HCT116 (cell line): Measurements from ENCODE around the gene IGSF9B. TPM values are rescaled to one million over a fixed set of nuclear protein-coding genes. Genes with fewer than 3 reads are reported as not detected.

Source experiments
- ATAC-seq: fragments of 200-7000 bp; cut with Tn5 transposase; 2 replicates; pipeline ENCODE4 v1.9.1; 2020; ENCODE audit warnings: mild to moderate bottlenecking, moderate library complexity
- BruUV-seq: library from RNA; stranded (reverse); fragments of 400-500 nt; replicated peaks from 2 replicates; lab custom pipeline; 2021; lab: Mats Ljungman, UMichigan
- CTCF ChIA-PET: fragments of 300-600 bp; sonication (Branson Sonifier 250); formaldehyde crosslinking; loops from one replicate; lab custom pipeline; 2021; ENCODE audit warnings: antibody characterized with exemption; lab: Charles Lee
- POLR2A ChIA-PET: fragments of 300-600, 350-600 bp; sonication (Branson Sonifier 250); formaldehyde crosslinking; loops from one replicate; lab custom pipeline; 2021; ENCODE audit warnings: antibody characterized with exemption; lab: Charles Lee
- RAD21 ChIA-PET, 2 experiments: fragments of 300-600 bp; sonication (Branson Sonifier 250); formaldehyde crosslinking; loops; one replicate each; lab custom pipeline; 2023; ENCODE audit warnings: low total read pairs in 2 of 2; ENCODE audit not compliant: uncharacterized antibody in 2 of 2, unreplicated experiment in 2 of 2, low non-redundant PET in 1 of 2; lab: Charles Lee
- DNase-seq: peaks from one replicate; pipeline ENCODE4 v3.0.0-alpha.2; 2010; ENCODE audit warnings: low read depth, low spot score
- H2AFZ ChIP-seq: fragments of 200-600 bp; shearing (Covaris generic), sonication (generic); 2 replicates; pipeline ENCODE4 v1.6.1; 2017; ENCODE audit warnings: low read depth, mixed run types, mixed read lengths, antibody characterized with exemption, low read length; ENCODE audit not compliant: poor library complexity, severe bottlenecking
- H3K27ac ChIP-seq: 2 replicates; pipeline ENCODE4 v1.5.1; 2012; ENCODE audit warnings: low read depth, low read length
- H3K27me3 ChIP-seq: fragments of 200-600 bp; sonication (generic); 2 replicates; pipeline ENCODE4 v1.6.1; 2016; ENCODE audit warnings: mixed run types, low read length, mixed read lengths; ENCODE audit not compliant: insufficient read depth
- H3K36me3 ChIP-seq, 2 experiments: fragments of 200-500 bp in 1 of 2; fragments of 200-600 bp in 1 of 2; sonication (Bioruptor generic) in 1 of 2; sonication (generic) in 1 of 2; 2 replicates each; pipeline versions ENCODE4 v1.5.1 to v1.6.1; 2014 to 2016; ENCODE audit warnings: low read length in 2 of 2, inconsistent platforms in 1 of 2, mixed read lengths in 1 of 2, mixed run types in 1 of 2; ENCODE audit not compliant: insufficient read depth in 2 of 2, control insufficient read depth in 1 of 2
- H3K4me1 ChIP-seq, 2 experiments: fragments of 200-600 bp in 1 of 2; sonication (generic) in 1 of 2; 2 replicates each; pipeline versions ENCODE4 v1.5.1 to v1.6.1; 2012 to 2017; ENCODE audit warnings: low read length in 2 of 2, inconsistent platforms in 1 of 2, mild to moderate bottlenecking in 1 of 2, mixed read lengths in 1 of 2, mixed run types in 1 of 2, moderate library complexity in 1 of 2; ENCODE audit not compliant: insufficient read depth in 2 of 2, control insufficient read depth in 1 of 2
- H3K4me2 ChIP-seq: fragments of 200-600 bp; sonication (generic); 2 replicates; pipeline ENCODE4 v1.6.1; 2017; ENCODE audit warnings: mixed run types, low read length, mixed read lengths
- H3K4me3 ChIP-seq, 2 experiments: fragments of 200-600 bp in 1 of 2; sonication (generic) in 1 of 2; replicated peaks in 1 of 2; 2 replicates each; pipeline ENCODE4 v1.5.1; 2011 to 2016; ENCODE audit warnings: low read length in 2 of 2, control low read depth in 1 of 2, low read depth in 1 of 2, mild to moderate bottlenecking in 1 of 2, mixed read lengths in 1 of 2, mixed run types in 1 of 2
- H3K79me2 ChIP-seq: fragments of 200-600 bp; sonication (generic); 2 replicates; pipeline ENCODE4 v1.6.1; 2017; ENCODE audit warnings: mild to moderate bottlenecking, mixed run types, low read length, moderate library complexity, mixed read lengths; ENCODE audit not compliant: insufficient read depth
- H3K9ac ChIP-seq: fragments of 200-600 bp; sonication (generic); 2 replicates; pipeline ENCODE4 v1.6.1; 2016; ENCODE audit warnings: low read length, mixed read lengths
- H3K9me2 ChIP-seq: fragments of 200-600 bp; sonication (generic), shearing (Covaris generic); 2 replicates; pipeline ENCODE4 v1.6.1; 2017; ENCODE audit warnings: mixed run types, mild to moderate bottlenecking, moderate library complexity; ENCODE audit not compliant: insufficient read depth
- H3K9me3 ChIP-seq, 2 experiments: fragments of 200-500 bp in 1 of 2; fragments of 200-600 bp in 1 of 2; sonication (Bioruptor generic) in 1 of 2; sonication (generic) in 1 of 2; 2 replicates each; pipeline ENCODE4 v1.6.1; 2014 to 2017; ENCODE audit warnings: low read length in 2 of 2, mixed read lengths in 2 of 2, inconsistent platforms in 1 of 2, low read depth in 1 of 2, mild to moderate bottlenecking in 1 of 2, mixed run types in 1 of 2, moderate library complexity in 1 of 2; ENCODE audit not compliant: control insufficient read depth in 1 of 2, insufficient read depth in 1 of 2
- H4K20me1 ChIP-seq: fragments of 200-600 bp; sonication (generic), shearing (Covaris generic); 2 replicates; pipeline ENCODE4 v1.6.1; 2017; ENCODE audit warnings: mixed run types, mild to moderate bottlenecking, moderate library complexity; ENCODE audit not compliant: insufficient read depth
- CEBPB ChIP-seq: IDR thresholded peaks from 2 replicates; pipeline ENCODE4 v1.6.1; 2012; ENCODE audit warnings: low read depth
- EGR1 ChIP-seq: IDR thresholded peaks from 2 replicates; pipeline ENCODE4 v1.6.1; 2012; ENCODE audit warnings: low read depth
- EZH2 ChIP-seq: fragments of 200-600 bp; sonication (generic); IDR thresholded peaks from 2 replicates; pipeline ENCODE4 v1.6.1; 2017; ENCODE audit warnings: antibody characterized with exemption, mixed run types
- EZH2phosphoT487 ChIP-seq: fragments of 200-600 bp; IDR thresholded peaks from 2 replicates; pipeline ENCODE4 v1.6.1; 2018; ENCODE audit warnings: antibody characterized with exemption, borderline replicate concordance
- FOSL1 ChIP-seq: IDR thresholded peaks from 2 replicates; pipeline ENCODE4 v1.6.1; 2012; ENCODE audit warnings: low read depth
- POLR2A ChIP-seq: IDR thresholded peaks from 2 replicates; pipeline ENCODE4 v1.7.0; 2011; ENCODE audit warnings: borderline replicate concordance; ENCODE audit not compliant: insufficient read depth, insufficient read length; ENCODE audit errors: extremely low read depth
- POLR2AphosphoS5 ChIP-seq: IDR thresholded peaks from 2 replicates; pipeline ENCODE4 v1.6.1; 2011; ENCODE audit warnings: mild to moderate bottlenecking, low read depth, low read length, moderate library complexity
- SP1 ChIP-seq: IDR thresholded peaks from 2 replicates; pipeline ENCODE4 v1.6.1; 2012; ENCODE audit warnings: low read depth
- SRF ChIP-seq: IDR thresholded peaks from 2 replicates; pipeline ENCODE4 v1.6.1; 2012; ENCODE audit warnings: low read depth
- ZFX ChIP-seq: fragments of 450-650 bp; IDR thresholded peaks from 2 replicates; pipeline ENCODE4 v1.6.1; 2017
- ZNF274 ChIP-seq: fragments of 200-500 bp; sonication (Bioruptor generic); IDR thresholded peaks from 2 replicates; pipeline ENCODE4 v1.6.1; 2014; ENCODE audit warnings: mild to moderate bottlenecking, low read depth, low read length, inconsistent platforms
- intact Hi-C: fragments of 100-400 bp; cut with micrococcal nuclease; formaldehyde crosslinking; loops from 2 replicates; pipeline ENCODE4 v1.10.0; 2022
- total RNA-seq: library from RNA; stranded (reverse); gene quantifications from one replicate; pipeline ENCODE4 v1.2.1, GENCODE V29; 2021; ENCODE audit not compliant: unreplicated experiment
- TF ChIP-seq, protein P1 (sequence below): IDR thresholded peaks from 2 replicates; pipeline ENCODE4 v1.6.1; 2012
- TF ChIP-seq, protein P2 (sequence below): IDR thresholded peaks from 2 replicates; pipeline ENCODE4 v1.6.1; 2011; ENCODE audit warnings: mild to moderate bottlenecking, low read length, moderate library complexity; ENCODE audit not compliant: insufficient replicate concordance; ENCODE audit errors: extremely low read depth

The IGSF9B gene
- total RNA-seq, 1 experiment from 2014 or later: 12.4 TPM

DNA sequence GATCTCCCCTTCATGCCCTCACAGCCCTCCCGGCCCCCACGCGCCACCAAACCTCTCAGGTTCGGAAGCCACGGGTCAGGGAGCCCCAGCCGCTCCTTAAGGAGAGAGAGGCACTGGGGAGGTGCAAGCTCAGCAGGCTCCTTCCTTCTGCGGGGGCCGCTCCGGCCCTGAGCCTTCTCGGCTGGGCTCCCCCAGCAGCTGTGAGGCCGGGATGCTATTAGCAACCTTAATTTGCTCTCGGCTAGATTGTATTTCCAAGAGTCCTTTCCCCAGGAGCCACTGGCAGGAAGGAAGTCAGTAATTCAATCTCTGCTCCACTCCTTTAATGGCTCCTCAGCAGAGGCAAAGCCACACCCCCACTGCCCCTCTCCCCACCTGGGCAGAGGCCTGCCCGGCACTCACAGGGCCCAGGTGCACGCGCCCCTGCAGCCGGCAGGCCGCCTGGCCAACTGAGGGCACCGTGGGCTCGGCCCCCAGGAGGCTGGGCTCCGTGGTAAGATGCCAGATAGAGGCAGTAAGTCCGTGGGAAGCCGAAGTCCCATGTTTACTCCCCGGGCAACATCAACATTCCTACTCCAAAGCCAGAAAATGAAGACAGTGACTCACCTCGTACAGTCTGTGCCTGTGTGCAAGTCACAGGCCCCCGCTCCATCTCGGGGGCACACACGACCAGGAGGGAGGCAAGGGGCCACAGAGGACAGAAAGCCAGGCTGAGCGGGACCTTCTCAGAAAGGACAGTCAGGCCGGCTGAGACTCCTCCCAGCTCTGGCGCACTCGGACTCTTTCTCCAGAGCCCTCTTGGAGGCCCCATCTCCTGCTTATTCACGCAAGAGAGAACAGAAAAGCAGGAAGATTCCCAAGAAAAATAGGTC lies 5.2 kb downstream of the IGSF9B start:
- H3K9ac ChIP-seq: no peak overlapping the region
- no peaks in the 10 kb centered on the region for H4K20me1 ChIP-seq
- ATAC-seq: no peak
- no peaks in the 10 kb centered on the region; a peak in 1 of 4 replicates for H3K36me3 ChIP-seq
- H3K27ac ChIP-seq: no peak overlapping the region
- POLR2A ChIA-PET: no interaction called here
- CTCF ChIA-PET: no interaction called here
- H3K9me2 ChIP-seq: no peaks in the 10 kb centered on the region
- no peak overlapping the region for H3K4me3 ChIP-seq
- RAD21 ChIA-PET: no interaction called here
- peaks cover 0 to 22% of the 10 kb centered on the region in 2 experiments; a peak in 2 of 4 replicates for H3K4me1 ChIP-seq
- H2AFZ ChIP-seq: no peak overlapping the region
- DNase-seq: no peak
- no peak for TF ChIP-seq EGR1
- no peak for TF ChIP-seq SRF
- no peak for TF ChIP-seq POLR2AphosphoS5
- TF ChIP-seq, protein P1, sequence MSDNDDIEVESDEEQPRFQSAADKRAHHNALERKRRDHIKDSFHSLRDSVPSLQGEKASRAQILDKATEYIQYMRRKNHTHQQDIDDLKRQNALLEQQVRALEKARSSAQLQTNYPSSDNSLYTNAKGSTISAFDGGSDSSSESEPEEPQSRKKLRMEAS: no peak
- no peak for TF ChIP-seq CEBPB
- TF ChIP-seq POLR2A: no peak
- no peak for TF ChIP-seq EZH2
- TF ChIP-seq ZNF274: no peak
- TF ChIP-seq EZH2phosphoT487: no peak
- TF ChIP-seq ZFX: no peak
- TF ChIP-seq, protein P2, sequence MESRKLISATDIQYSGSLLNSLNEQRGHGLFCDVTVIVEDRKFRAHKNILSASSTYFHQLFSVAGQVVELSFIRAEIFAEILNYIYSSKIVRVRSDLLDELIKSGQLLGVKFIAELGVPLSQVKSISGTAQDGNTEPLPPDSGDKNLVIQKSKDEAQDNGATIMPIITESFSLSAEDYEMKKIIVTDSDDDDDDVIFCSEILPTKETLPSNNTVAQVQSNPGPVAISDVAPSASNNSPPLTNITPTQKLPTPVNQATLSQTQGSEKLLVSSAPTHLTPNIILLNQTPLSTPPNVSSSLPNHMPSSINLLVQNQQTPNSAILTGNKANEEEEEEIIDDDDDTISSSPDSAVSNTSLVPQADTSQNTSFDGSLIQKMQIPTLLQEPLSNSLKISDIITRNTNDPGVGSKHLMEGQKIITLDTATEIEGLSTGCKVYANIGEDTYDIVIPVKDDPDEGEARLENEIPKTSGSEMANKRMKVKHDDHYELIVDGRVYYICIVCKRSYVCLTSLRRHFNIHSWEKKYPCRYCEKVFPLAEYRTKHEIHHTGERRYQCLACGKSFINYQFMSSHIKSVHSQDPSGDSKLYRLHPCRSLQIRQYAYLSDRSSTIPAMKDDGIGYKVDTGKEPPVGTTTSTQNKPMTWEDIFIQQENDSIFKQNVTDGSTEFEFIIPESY: no peak
- TF ChIP-seq SP1: no peak
- no peak for TF ChIP-seq FOSL1
- intact Hi-C loops: no loop called here
- no peaks in the 10 kb centered on the region for H3K27me3 ChIP-seq
- H3K9me3 ChIP-seq: no peaks in the 10 kb centered on the region
- no TSS peak for BruUV-seq
- peaks cover 12% of the 10 kb centered on the region for H3K79me2 ChIP-seq
- H3K4me2 ChIP-seq: no peak overlapping the region
